GM12865 (cell line): ENCODE results near the gene SLC25A23.

Experiments used
- DNase-seq: peaks from one replicate; pipeline ENCODE4 v3.0.0; 2010; ENCODE audit warnings: low read depth
- H3K4me3 ChIP-seq: 2 replicates; pipeline ENCODE4 v1.5.1; 2011; ENCODE audit warnings: mild to moderate bottlenecking, low read depth, low read length, control low read depth
- CTCF ChIP-seq: IDR thresholded peaks from 2 replicates; pipeline ENCODE4 v1.5.1; 2011; ENCODE audit warnings: low read length, control low read depth, low read depth, inconsistent platforms; ENCODE audit not compliant: insufficient read depth; ENCODE audit errors: missing control alignments

SLC25A23 gene

GRCh38 chr19:6443986-6444385 is 15.6 kb downstream of the SLC25A23 start:
- no peak for TF ChIP-seq CTCF
- DNase-seq: no peak
- no peak overlapping the region for H3K4me3 ChIP-seq

- TF ChIP-seq CTCF: no peak
- no peak for DNase-seq
- no peak overlapping the region for H3K4me3 ChIP-seq
Observed at GRCh38 chr19:6442087-6442688, 17.4 kb downstream of the SLC25A23 start.

GRCh38 chr19:6440905-6441304 is 18.7 kb downstream of the SLC25A23 start:
- no peak overlapping the region for H3K4me3 ChIP-seq
- no peak for DNase-seq
- no peak for TF ChIP-seq CTCF

GRCh38 chr19:6439743-6440142 is 19.8 kb downstream of the SLC25A23 start:
- no peak overlapping the region for H3K4me3 ChIP-seq
- no peak for TF ChIP-seq CTCF
- no peak for DNase-seq

GRCh38 chr19:6433663-6434062 is 25.9 kb downstream of the SLC25A23 start, which contains the start of gene SLC25A41:
Gene SLC25A41 (minus strand): TSS chr19:6433763. CDS start chr19:6433693, 70 bp downstream.
- no peak for DNase-seq
- no peak for TF ChIP-seq CTCF
- H3K4me3 ChIP-seq: no peak within 1 kb of the TSS

GRCh38 chr19:6433165-6433564 is 26.4 kb downstream of the SLC25A23 start:
- H3K4me3 ChIP-seq: no peak overlapping the region
- no peak for TF ChIP-seq CTCF
- no peak for DNase-seq

GRCh38 chr19:6431891-6432290 is 27.7 kb downstream of the SLC25A23 start:
- H3K4me3 ChIP-seq: no peak overlapping the region
- DNase-seq: no peak
- no peak for TF ChIP-seq CTCF
